Measurements from ENCODE around the gene ADSL.

DNA sequence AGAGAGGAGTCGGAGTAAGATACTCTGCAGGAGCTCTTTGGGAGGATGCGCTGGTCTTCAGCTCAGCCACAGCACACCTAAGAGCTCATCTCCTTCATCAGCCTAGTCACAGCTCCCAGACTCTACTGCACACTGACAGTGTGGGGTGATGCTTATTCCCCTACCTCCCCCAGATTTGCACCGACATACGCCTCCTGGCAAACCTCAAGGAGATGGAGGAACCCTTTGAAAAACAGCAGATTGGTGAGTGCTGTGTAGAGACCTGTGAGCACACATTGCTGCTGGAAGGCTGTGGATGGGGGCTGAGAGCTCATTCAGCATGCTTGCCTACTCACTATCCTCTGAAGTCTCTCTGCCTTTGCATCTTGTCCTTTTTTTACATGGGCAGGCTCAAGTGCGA, 14.8 kb downstream of the ADSL start:
- no peak for TF ChIP-seq POLR2A (IDR thresholded peaks at IDR 0.05; ENCODE audit: borderline replicate concordance, extremely low read depth, insufficient read depth, insufficient read length)
- TF ChIP-seq, protein P1, sequence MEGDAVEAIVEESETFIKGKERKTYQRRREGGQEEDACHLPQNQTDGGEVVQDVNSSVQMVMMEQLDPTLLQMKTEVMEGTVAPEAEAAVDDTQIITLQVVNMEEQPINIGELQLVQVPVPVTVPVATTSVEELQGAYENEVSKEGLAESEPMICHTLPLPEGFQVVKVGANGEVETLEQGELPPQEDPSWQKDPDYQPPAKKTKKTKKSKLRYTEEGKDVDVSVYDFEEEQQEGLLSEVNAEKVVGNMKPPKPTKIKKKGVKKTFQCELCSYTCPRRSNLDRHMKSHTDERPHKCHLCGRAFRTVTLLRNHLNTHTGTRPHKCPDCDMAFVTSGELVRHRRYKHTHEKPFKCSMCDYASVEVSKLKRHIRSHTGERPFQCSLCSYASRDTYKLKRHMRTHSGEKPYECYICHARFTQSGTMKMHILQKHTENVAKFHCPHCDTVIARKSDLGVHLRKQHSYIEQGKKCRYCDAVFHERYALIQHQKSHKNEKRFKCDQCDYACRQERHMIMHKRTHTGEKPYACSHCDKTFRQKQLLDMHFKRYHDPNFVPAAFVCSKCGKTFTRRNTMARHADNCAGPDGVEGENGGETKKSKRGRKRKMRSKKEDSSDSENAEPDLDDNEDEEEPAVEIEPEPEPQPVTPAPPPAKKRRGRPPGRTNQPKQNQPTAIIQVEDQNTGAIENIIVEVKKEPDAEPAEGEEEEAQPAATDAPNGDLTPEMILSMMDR (IDR thresholded peaks at IDR 0.05 in 2 of 3, conservative IDR thresholded peaks at IDR 0.05 in 1 of 3; ENCODE audit: borderline replicate concordance in 1 of 3, insufficient read depth in 1 of 3, low read depth in 2 of 3, low read length in 2 of 3): no peak
- no peak for TF ChIP-seq RAD21 (IDR thresholded peaks at IDR 0.05; ENCODE audit: low read depth)
- TF ChIP-seq JUND (IDR thresholded peaks at IDR 0.05): no peak
- no peak for TF ChIP-seq SRF (IDR thresholded peaks at IDR 0.05; ENCODE audit: low read depth)
- TF ChIP-seq EZH2phosphoT487 (IDR thresholded peaks at IDR 0.05; ENCODE audit: borderline replicate concordance): no peak
- TF ChIP-seq SIN3A (IDR thresholded peaks at IDR 0.05; ENCODE audit: low read depth): no peak
- TF ChIP-seq CEBPB (IDR thresholded peaks at IDR 0.05; ENCODE audit: low read depth): no peak
- TF ChIP-seq, protein P2, sequence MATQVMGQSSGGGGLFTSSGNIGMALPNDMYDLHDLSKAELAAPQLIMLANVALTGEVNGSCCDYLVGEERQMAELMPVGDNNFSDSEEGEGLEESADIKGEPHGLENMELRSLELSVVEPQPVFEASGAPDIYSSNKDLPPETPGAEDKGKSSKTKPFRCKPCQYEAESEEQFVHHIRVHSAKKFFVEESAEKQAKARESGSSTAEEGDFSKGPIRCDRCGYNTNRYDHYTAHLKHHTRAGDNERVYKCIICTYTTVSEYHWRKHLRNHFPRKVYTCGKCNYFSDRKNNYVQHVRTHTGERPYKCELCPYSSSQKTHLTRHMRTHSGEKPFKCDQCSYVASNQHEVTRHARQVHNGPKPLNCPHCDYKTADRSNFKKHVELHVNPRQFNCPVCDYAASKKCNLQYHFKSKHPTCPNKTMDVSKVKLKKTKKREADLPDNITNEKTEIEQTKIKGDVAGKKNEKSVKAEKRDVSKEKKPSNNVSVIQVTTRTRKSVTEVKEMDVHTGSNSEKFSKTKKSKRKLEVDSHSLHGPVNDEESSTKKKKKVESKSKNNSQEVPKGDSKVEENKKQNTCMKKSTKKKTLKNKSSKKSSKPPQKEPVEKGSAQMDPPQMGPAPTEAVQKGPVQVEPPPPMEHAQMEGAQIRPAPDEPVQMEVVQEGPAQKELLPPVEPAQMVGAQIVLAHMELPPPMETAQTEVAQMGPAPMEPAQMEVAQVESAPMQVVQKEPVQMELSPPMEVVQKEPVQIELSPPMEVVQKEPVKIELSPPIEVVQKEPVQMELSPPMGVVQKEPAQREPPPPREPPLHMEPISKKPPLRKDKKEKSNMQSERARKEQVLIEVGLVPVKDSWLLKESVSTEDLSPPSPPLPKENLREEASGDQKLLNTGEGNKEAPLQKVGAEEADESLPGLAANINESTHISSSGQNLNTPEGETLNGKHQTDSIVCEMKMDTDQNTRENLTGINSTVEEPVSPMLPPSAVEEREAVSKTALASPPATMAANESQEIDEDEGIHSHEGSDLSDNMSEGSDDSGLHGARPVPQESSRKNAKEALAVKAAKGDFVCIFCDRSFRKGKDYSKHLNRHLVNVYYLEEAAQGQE (IDR thresholded peaks at IDR 0.05; ENCODE audit: low read depth): no peak
- TF ChIP-seq POLR2AphosphoS5 (IDR thresholded peaks at IDR 0.05; ENCODE audit: low read depth, low read length): no peak
- TF ChIP-seq ZNF274 (IDR thresholded peaks at IDR 0.05; ENCODE audit: low read depth, low read length): no peak
- no peak for TF ChIP-seq YY1 (IDR thresholded peaks at IDR 0.05; ENCODE audit: extremely low read depth, insufficient replicate concordance, low read depth, low read length)
- TF ChIP-seq EZH2 (IDR thresholded peaks at IDR 0.05): no peak

All from HCT116 (cell line).